Measurements from ENCODE around the gene FCHSD2.
"Not testable (repeated sequence)": the region's sequence is repeated elsewhere in the genome, so short reads cannot be mapped to it uniquely, and the experiment has no call there.

The FCHSD2 gene

DNA sequence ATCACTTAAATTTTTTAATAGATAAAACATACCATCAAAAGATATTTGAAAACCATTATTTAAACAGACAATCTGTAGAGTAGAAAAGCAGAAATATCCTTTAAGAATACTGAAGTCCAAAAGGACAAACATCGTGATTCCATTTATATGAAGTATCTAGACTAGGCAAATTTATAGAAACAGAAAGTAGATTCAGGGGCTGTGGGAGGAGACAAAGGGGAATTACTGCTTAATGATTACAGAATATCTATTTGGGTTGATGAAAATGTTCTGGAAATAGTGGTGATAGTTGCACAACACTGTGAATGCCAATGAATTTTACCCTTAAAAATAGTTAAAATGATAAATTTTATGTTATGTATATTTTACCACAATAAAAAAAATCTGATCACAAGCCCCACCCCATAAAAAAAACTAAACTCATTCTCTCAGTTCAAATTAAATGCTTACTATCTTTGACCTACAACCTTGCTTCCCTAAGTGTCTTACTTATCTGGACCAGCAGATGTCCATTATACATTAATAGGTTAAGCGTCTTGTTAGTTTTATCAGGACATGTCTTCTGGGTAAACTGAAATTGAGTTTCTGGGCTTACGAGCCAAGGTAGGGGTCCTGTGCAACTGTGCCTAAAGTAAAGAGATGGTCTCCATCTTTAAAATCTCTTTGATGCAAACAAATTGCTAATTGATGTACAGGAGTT is 86.3 kb downstream of the FCHSD2 start:
- DNase-seq = no peak

DNA sequence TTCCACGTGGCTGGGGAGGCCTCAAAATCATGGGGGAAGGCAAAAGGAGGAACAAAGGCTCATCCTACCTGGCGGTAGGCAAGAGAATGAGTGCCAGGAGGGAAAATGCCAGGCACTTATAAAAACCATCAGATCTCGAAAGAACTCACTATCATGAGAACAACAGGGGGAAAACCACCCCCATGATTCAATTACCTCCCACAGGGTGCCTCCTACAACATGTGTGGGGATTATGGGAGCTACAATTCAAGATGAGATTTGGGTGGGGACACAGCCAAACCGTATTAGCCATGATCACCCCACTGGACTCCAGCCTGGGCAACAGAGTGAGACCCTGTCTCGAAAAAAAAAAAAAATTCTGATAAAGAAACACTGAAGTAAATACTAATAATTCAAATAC is 87.1 kb downstream of the FCHSD2 start:
- DNase-seq = no peak

- DNase-seq = no peak
These were observed 88.2 kb downstream of the FCHSD2 start for GRCh38 chr11:73053964-73054363.

GRCh38 chr11:73048446-73048845 is 93.7 kb downstream of the FCHSD2 start:
- no peak for DNase-seq

DNA sequence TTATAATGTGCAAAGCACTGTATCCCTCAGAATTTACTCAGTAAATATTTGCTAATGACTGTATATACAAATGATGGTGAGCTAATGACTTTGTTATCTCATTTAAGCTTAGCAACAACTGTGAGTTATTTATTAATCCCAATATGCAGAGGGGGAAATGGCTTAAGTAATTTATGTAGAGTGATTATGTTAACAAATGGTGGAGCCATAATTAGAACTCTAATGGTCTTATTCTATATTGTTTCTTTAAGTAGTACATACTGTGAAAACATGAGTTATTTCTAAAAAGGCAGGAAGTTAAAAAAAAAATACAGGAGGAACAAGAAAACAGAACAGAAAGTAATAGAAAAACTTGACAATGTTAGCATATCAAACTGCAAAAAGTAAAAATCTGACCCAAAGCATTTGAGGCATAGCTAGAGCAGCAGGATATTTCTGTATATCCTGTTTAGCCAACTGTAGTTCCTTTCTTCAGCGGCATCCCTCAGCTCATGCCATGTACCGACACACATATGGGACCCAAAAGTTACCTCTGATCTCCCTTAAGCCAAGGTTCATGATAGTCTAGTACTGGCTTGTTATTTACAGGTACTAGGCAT is 94.2 kb downstream of the FCHSD2 start:
- DNase-seq = no peak

DNA sequence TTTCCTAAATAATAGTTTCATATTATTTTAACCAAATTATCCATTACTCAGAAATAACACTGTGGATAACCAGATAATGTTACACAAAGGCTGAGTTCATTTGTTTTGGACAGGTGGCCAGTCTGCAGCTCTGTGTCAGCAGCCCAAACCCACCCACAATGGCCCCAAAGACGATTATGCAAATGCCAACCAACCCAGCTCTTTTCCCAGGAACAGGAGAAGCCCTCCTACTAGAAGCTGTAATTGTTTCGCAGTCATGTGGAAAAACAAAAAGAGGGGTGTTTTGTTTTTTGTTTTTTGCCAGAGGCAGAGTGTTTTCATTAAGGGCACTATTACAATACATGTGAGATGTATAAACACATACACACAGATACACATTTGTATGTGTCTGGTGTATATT is 102.1 kb downstream of the FCHSD2 start:
- DNase-seq = no peak

- DNase-seq = no peak
These were observed 107.3 kb downstream of the FCHSD2 start for GRCh38 chr11:73034777-73035176.

DNA sequence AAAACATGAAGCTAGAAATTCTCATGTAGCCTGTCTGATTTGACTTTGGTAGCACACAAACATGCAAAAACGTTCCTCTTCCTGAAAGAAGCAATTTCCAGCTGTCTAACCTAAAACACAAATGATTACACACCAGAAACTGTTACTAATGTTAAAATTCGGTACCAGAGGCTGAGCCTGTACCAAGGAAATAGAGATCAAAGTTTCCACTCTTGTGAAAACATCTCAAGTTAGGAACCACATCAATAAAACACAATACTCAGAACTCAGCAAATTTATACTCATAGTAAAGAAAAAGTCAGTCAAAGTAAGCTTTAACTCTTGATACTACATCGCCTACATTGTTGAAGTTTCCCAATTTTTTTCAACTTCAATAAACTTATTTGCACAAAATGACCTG is 107.8 kb downstream of the FCHSD2 start:
- DNase-seq = no peak

DNA sequence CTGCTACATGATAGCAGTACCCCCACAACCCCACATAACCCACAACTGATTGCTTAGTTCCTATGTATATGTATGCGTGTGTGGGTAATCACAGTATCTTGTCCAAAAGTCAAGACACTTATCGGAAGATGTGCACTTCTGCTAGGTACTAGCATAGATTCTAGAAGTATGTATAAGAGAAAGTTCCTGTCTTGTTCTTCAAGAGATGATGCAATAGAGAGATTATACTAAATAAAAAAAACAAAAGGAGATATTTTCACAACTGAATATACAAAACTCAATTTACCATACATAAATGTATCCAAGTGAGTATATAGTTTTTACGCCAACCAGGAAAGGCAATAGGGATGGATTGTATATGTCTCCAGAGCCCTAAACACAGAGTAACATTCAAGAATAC is 112.0 kb downstream of the FCHSD2 start:
- DNase-seq = no peak

GRCh38 chr11:73029403-73029802 is 112.7 kb downstream of the FCHSD2 start:
- DNase-seq = no peak

- no peak for DNase-seq
These were observed 113.5 kb downstream of the FCHSD2 start for GRCh38 chr11:73028611-73029010.

- not testable (repeated sequence) for DNase-seq
These were observed 114.3 kb downstream of the FCHSD2 start for GRCh38 chr11:73027840-73028239.

- no peak for DNase-seq
These were observed 117.5 kb downstream of the FCHSD2 start for GRCh38 chr11:73024639-73025038.

DNA sequence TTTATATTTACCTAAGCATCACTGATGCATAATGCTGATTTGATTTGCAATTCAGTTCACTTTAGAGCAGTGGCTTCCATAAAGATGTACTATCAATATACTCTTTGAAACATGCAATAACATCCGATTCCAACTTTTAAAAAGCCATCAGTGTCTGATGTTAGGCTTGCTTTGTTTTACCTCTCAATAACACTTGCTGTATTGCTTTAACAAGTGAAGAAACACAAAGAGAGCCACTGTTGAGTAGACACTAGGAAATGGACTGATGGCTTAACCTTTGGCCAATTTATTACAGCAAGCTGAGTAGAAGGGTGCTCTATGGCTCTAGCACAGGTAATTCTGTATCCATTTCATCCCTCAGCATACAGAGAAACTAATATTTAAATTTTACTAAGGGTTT is 122.1 kb downstream of the FCHSD2 start:
- DNase-seq = no peak

GRCh38 chr11:73019449-73019848 is 122.7 kb downstream of the FCHSD2 start:
- DNase-seq = no peak

DNA sequence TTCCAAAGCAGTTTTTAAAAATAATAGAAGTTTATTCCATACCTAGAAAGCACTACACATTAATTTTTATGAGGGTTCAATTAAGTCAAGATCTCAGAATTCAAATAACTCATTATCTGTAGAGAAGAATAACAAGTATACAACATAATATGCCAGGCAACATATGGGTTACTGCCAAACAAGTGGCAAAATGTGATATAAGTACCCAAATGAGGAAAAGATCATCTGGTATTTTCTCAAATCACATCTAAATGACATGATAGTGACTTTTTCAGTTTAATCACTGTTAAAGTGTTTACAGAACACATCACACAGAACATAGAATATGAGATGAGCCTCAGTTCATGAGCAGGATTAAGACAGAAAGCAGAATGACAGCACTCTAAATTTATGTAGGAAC is 123.3 kb downstream of the FCHSD2 start:
- DNase-seq = no peak

DNA sequence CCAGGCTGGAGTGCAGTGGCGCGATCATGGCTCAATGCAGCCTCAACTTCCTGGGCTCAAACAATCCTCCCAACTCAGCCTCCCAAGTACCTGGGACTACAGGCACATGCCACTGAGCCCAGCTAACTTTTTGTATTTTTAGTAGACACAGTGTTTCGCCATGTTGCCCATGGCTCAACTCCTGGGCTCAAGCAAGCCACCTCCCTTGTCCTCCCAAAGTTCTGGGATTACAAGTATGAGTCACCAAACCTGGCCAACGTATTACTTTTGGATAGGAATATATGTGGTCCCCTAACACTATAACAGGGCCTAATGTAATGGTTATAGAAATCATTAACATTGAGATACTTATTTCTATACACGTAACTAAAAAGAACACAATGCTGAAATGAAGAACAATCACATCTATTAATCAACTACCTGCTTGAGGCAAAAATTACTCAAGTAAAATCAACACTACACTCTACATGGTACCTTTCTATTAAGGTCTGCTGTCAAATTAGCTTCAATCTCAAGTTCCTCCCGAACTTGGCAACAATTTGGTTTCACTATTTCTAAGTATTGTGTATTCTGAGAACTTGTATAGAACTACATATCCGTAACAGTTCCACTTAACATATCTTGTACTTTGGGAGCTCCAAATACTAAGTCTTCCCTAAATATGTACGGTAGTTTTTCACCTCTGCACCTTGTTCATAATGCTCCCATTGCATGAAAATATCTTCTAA is 124.9 kb downstream of the FCHSD2 start:
- DNase-seq = no peak

GRCh38 chr11:73013021-73013420 is 129.1 kb downstream of the FCHSD2 start:
- DNase-seq = no peak

DNA sequence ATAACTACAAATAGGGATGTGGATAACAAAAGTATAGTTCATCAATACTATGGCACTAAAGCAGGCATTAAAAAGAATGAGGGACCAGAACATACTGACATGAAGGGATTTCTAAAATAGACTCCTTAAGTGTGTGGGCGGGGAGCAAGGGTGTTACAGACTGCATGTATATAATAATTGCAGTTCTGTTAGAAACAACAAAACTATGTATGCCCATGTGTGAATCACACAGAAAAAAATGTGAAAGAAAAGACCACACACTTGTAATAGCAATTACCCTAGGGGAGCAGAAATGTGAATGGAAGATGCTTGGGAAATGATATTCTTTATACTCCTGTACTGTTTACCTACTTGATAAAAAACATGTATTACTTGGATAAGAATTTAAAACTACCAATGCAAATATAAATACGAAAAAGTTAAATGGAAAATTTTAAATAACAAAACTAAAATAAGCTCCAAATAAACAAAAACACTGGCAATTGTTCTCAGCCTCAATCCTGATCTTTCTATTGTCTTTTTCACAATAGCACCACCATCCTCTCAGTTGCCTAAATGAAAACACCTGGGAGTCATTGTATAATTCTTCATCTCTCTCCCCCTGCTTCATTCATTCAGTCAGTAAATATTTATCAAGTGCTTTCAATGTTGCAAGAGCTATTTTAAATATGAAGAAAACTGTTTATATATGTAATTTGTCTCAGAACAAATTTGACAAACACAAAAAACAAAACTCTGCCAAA is 129.8 kb downstream of the FCHSD2 start:
- no peak for DNase-seq

- no peak for DNase-seq
These were observed 130.8 kb downstream of the FCHSD2 start for GRCh38 chr11:73011126-73011817.

DNA sequence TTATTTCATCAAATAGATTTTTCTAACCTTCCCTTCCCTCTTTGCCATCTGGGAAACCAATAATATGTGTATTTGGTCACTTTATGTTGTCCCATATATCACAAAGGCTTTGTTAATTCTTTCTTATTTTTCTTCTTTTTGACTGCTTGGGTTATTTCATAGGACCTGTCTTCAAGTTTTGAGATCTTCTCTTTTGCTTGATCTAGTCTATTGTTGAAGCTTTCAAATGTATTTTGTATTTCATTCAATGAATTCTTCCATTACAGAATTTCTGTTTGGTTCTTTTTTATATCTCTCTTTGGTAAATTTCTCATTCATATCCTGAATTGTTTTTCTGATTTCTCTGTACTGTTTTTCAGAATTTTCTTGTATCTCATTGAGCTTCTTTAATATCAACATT is 132.1 kb downstream of the FCHSD2 start:
- no peak for DNase-seq

- no peak for DNase-seq
These were observed 138.0 kb downstream of the FCHSD2 start for GRCh38 chr11:73004088-73004487.

DNA sequence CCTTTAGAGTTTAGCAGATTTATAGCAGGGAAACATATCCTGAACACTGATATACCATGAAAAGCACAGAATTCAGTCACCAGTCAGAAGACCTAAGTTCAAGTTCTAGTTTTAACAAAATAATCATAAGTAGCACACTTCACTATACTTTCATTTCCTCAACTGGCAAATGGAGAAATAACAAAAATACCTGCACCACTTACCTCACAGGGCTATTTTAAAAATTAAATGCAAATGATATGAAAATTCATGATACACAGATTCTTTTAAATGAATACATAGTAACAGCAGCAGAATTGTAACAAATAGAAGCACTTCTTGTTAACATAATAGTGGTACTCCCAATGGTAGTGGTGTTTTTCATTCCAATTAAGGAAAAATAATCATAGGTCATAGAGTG is 139.0 kb downstream of the FCHSD2 start:
- DNase-seq = no peak

Measured in activated CD4-positive, alpha-beta T cell treated with anti-CD3 and anti-CD28 coated beads, Interleukin-2, amount 50 U/mL, for 4 hours (primary cell).